Panc1 (cell line): ENCODE data around the gene MIEN1. TPM values are rescaled to one million over a fixed set of nuclear protein-coding genes. Genes with fewer than 3 reads are reported as not detected.

Experiments used
- ATAC-seq: fragments of 200-7000 bp; cut with Tn5 transposase; 2 replicates; pipeline ENCODE4 v1.9.1; 2020; ENCODE audit warnings: mild to moderate bottlenecking, moderate library complexity
- BruUV-seq: library from RNA; stranded (reverse); fragments of 400-500 nt; replicated peaks from 2 replicates; lab custom pipeline; 2021; lab: Mats Ljungman, UMichigan
- CTCF ChIA-PET: fragments of 300-600 bp; sonication (Branson Sonifier 250); formaldehyde crosslinking; loops from one replicate; lab custom pipeline; 2022; ENCODE audit warnings: antibody characterized with exemption; lab: Charles Lee
- POLR2A ChIA-PET: fragments of 300-600 bp; sonication (Branson Sonifier 250); formaldehyde crosslinking; loops from one replicate; lab custom pipeline; 2022; ENCODE audit warnings: antibody characterized with exemption; lab: Charles Lee
- DNase-seq: peaks from one replicate; pipeline ENCODE4 v3.0.0-alpha.2; 2010; ENCODE audit warnings: low read depth, low spot score
- H3K27ac ChIP-seq: 2 replicates; pipeline ENCODE4 v1.5.1; 2011; ENCODE audit warnings: mild to moderate bottlenecking, low read length, inconsistent platforms
- H3K27me3 ChIP-seq: fragments of 200-500 bp; sonication (Bioruptor generic); 2 replicates; pipeline ENCODE4 v1.6.0; 2014; ENCODE audit warnings: low read length, inconsistent platforms; ENCODE audit not compliant: control insufficient read depth, insufficient read depth
- H3K36me3 ChIP-seq: fragments of 200-500 bp; sonication (Bioruptor generic); 2 replicates; pipeline ENCODE4 v1.5.1; 2014; ENCODE audit warnings: inconsistent platforms, mild to moderate bottlenecking, low read length, moderate library complexity; ENCODE audit not compliant: control insufficient read depth, insufficient read depth
- H3K4me1 ChIP-seq: 2 replicates; pipeline ENCODE4 v1.5.1; 2011; ENCODE audit warnings: inconsistent platforms, mild to moderate bottlenecking, low read length, moderate library complexity; ENCODE audit not compliant: control insufficient read depth, insufficient read depth
- H3K4me3 ChIP-seq, 2 experiments: 2 replicates each; pipeline ENCODE4 v1.5.1; 2011 to 2012; ENCODE audit warnings: low read depth in 2 of 2, low read length in 2 of 2, mild to moderate bottlenecking in 2 of 2, inconsistent platforms in 1 of 2, moderate library complexity in 1 of 2
- H3K9me3 ChIP-seq: fragments of 200-500 bp; sonication (Bioruptor generic); 2 replicates; pipeline ENCODE4 v1.5.1; 2014; ENCODE audit warnings: low read depth, mild to moderate bottlenecking, inconsistent platforms, low read length, moderate library complexity; ENCODE audit not compliant: control insufficient read depth, insufficient read depth
- CTCF ChIP-seq: fragments of 450-650 bp; IDR thresholded peaks from 2 replicates; pipeline ENCODE4 v1.5.1; 2017; ENCODE audit warnings: mild to moderate bottlenecking
- POLR2AphosphoS5 ChIP-seq: IDR thresholded peaks from 2 replicates; pipeline ENCODE4 v1.6.1; 2012; ENCODE audit warnings: mild to moderate bottlenecking, low read depth, low read length, moderate library complexity
- SIN3A ChIP-seq: IDR thresholded peaks from 2 replicates; pipeline ENCODE4 v1.6.1; 2012; ENCODE audit warnings: low read depth, mild to moderate bottlenecking, low read length, moderate library complexity, borderline replicate concordance; ENCODE audit not compliant: insufficient read depth
- TCF7L2 ChIP-seq: IDR thresholded peaks from 2 replicates; pipeline ENCODE4 v1.6.1; 2011; ENCODE audit warnings: mild to moderate bottlenecking, low read depth, low read length, inconsistent platforms
- in situ Hi-C: cut with HindIII; loops from 2 replicates; pipeline ENCODE4 v1.10.0; 2016; ENCODE audit warnings: low sequenced_read_pairs, low pct_unique_long_range_greater_than_20kb
- intact Hi-C: fragments of 100-400 bp; cut with micrococcal nuclease; formaldehyde crosslinking; loops from one replicate; pipeline ENCODE4 v1.10.0; 2022; ENCODE audit not compliant: unreplicated experiment
- total RNA-seq: library from RNA; stranded (reverse); gene quantifications from one replicate; pipeline ENCODE4 v1.2.1, GENCODE V29; 2021; ENCODE audit not compliant: unreplicated experiment
- TF ChIP-seq, protein P1 (sequence below), 2 experiments: IDR thresholded peaks; 2 replicates each; pipeline ENCODE4 v1.6.1; 2011 to 2012; ENCODE audit warnings: low read depth in 2 of 2, control low read depth in 1 of 2, low read length in 1 of 2, mild to moderate bottlenecking in 1 of 2, moderate library complexity in 1 of 2; ENCODE audit not compliant: insufficient read depth in 1 of 2

The MIEN1 gene
- total RNA-seq, 1 experiment from 2014 or later = 103 TPM

- H3K27ac ChIP-seq = peak overlapping the region; percentile 77
Measured at GRCh38 chr17:39738983-39739884, 8.9 kb upstream of the MIEN1 start.

GRCh38 chr17:39738568-39738901 lies 8.2 kb upstream of the MIEN1 start:
- in situ Hi-C loops (no loop called here), intact Hi-C loops (no loop called here)
- no peaks in the 10 kb centered on the region for H3K9me3 ChIP-seq
- no peak for TF ChIP-seq TCF7L2
- no peak for TF ChIP-seq POLR2AphosphoS5
- TF ChIP-seq, protein P1, sequence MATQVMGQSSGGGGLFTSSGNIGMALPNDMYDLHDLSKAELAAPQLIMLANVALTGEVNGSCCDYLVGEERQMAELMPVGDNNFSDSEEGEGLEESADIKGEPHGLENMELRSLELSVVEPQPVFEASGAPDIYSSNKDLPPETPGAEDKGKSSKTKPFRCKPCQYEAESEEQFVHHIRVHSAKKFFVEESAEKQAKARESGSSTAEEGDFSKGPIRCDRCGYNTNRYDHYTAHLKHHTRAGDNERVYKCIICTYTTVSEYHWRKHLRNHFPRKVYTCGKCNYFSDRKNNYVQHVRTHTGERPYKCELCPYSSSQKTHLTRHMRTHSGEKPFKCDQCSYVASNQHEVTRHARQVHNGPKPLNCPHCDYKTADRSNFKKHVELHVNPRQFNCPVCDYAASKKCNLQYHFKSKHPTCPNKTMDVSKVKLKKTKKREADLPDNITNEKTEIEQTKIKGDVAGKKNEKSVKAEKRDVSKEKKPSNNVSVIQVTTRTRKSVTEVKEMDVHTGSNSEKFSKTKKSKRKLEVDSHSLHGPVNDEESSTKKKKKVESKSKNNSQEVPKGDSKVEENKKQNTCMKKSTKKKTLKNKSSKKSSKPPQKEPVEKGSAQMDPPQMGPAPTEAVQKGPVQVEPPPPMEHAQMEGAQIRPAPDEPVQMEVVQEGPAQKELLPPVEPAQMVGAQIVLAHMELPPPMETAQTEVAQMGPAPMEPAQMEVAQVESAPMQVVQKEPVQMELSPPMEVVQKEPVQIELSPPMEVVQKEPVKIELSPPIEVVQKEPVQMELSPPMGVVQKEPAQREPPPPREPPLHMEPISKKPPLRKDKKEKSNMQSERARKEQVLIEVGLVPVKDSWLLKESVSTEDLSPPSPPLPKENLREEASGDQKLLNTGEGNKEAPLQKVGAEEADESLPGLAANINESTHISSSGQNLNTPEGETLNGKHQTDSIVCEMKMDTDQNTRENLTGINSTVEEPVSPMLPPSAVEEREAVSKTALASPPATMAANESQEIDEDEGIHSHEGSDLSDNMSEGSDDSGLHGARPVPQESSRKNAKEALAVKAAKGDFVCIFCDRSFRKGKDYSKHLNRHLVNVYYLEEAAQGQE (IDR thresholded peaks at IDR 0.05; ENCODE audit: insufficient read depth in 1 of 2, low read depth in 2 of 2, low read length in 1 of 2) = no peak
- no peak for TF ChIP-seq CTCF
- TF ChIP-seq SIN3A = no peak
- H3K36me3 ChIP-seq = no peaks in the 10 kb centered on the region; the same call in 1 of the 2 replicates
- H3K27ac ChIP-seq = no peak overlapping the region; the same call in 1 of the 2 replicates
- ChIA-PET CTCF (interaction anchor here (0.5 kb wide), 1 partner anchor 9 kb away, joined by 3 read pairs; no protein-coding TSS in a partner anchor), POLR2A (no interaction called here)
- H3K4me1 ChIP-seq = peaks cover 32% of the 10 kb centered on the region
- H3K4me3 ChIP-seq = peak overlapping the region; percentile 30 to 65
- no peaks in the 10 kb centered on the region for H3K27me3 ChIP-seq
- DNase-seq (no peak), ATAC-seq (peak; percentile 74)
- no TSS peak for BruUV-seq

More at GRCh38 chr17:39738983-39739884, 8.9 kb upstream of the MIEN1 start:
- H3K4me1 ChIP-seq = peaks cover 32% of the 10 kb centered on the region
- H3K4me3 ChIP-seq = peak overlapping the region; percentile 34 to 65
- BruUV-seq = no TSS peak
- H3K36me3 ChIP-seq = no peaks in the 10 kb centered on the region; the same call in 1 of the 2 replicates
- TF ChIP-seq TCF7L2 = no peak
- TF ChIP-seq POLR2AphosphoS5 = no peak
- TF ChIP-seq SIN3A = no peak
- TF ChIP-seq CTCF = no peak
- ChIA-PET POLR2A (interaction anchor here (0.8 kb wide), 1 partner anchor 9 kb away, joined by 4 read pairs; the partner anchor contains the start of gene MIEN1), CTCF (interaction anchor here (0.5 to 0.6 kb wide), 2 partner anchors 9 to 16 kb away, joined by 3 to 5 read pairs; no protein-coding TSS in a partner anchor)
- DNase-seq = no peak
- ATAC-seq = peak; percentile 53
- no peaks in the 10 kb centered on the region for H3K27me3 ChIP-seq
- in situ Hi-C loops (no loop called here), intact Hi-C loops (no loop called here)
- no peaks in the 10 kb centered on the region for H3K9me3 ChIP-seq
